K562 (cell line): ENCODE results near the gene RFT1. TPM values are rescaled to one million over a fixed set of nuclear protein-coding genes. Genes with fewer than 3 reads are reported as not detected.

Experiments
- ATAC-seq: fragments of 200-7000 bp; cut with Tn5 transposase; 3 replicates; pipeline ENCODE4 v1.9.1; 2020; ENCODE audit warnings: moderate library complexity
- BruUV-seq: library from RNA; stranded (reverse); fragments of 400-500 nt; replicated peaks from 2 replicates; lab custom pipeline; 2021; lab: Mats Ljungman, UMichigan
- CTCF ChIA-PET: fragments of 300-600 bp; formaldehyde crosslinking; extraction: SDS; loops from one replicate; lab custom pipeline; 2021; ENCODE audit warnings: low intra/inter-chr PET ratio; lab: Yijun Ruan, JAX
- POLR2A ChIA-PET: fragments of 300-600, 350-650 bp; sonication (Branson Sonifier 250); formaldehyde crosslinking; extraction: SDS; loops from one replicate; lab custom pipeline; 2021; ENCODE audit warnings: antibody characterized with exemption, inconsistent platforms; lab: Yijun Ruan, JAX
- DNase-seq, 4 experiments: peaks; one replicate each; pipeline versions ENCODE4 v3.0.0 to v3.0.0-alpha.2; 2011 to 2018; ENCODE audit warnings: low spot score in 3 of 4, mixed read lengths in 3 of 4; ENCODE audit errors: extremely low read depth in 1 of 4
- FAIRE-seq: peaks from 2 replicates; lab custom pipeline; 2011; peaks lifted over from hg19 to GRCh38; lab: Jason Lieb, UNC
- H2AFZ ChIP-seq: 2 replicates; pipeline ENCODE4 v1.6.0; 2011; ENCODE audit warnings: low read depth, low read length, control low read depth, inconsistent platforms
- H3K27ac ChIP-seq: fragments of 200-600 bp; 3 replicates; pipeline ENCODE4 v1.8.0; 2011; ENCODE audit warnings: low read depth, mild to moderate bottlenecking, control low read depth, inconsistent platforms, low read length, moderate library complexity, mixed read lengths; ENCODE audit errors: extremely low read depth
- H3K27me3 ChIP-seq, 2 experiments: fragments of 300-600 bp in 1 of 2; 2 replicates in 1 of 2; 3 replicates in 1 of 2; pipeline versions ENCODE4 v1.6.0 to v1.8.0; 2011; ENCODE audit warnings: inconsistent platforms in 2 of 2, low read length in 2 of 2, mild to moderate bottlenecking in 1 of 2, mixed read lengths in 1 of 2, moderate library complexity in 1 of 2; ENCODE audit not compliant: control insufficient read depth in 2 of 2, insufficient read depth in 2 of 2
- H3K36me3 ChIP-seq: fragments of 300-600 bp; 3 replicates; pipeline ENCODE4 v1.8.0; 2011; ENCODE audit warnings: mild to moderate bottlenecking, low read length, inconsistent platforms; ENCODE audit not compliant: control insufficient read depth, insufficient read depth
- H3K4me1 ChIP-seq, 2 experiments: fragments of 200-600 bp in 1 of 2; replicated peaks in 1 of 2; 2 replicates in 1 of 2; 3 replicates in 1 of 2; pipeline versions ENCODE4 v1.5.1 to v1.8.0; 2011; ENCODE audit warnings: inconsistent platforms in 2 of 2, low read length in 2 of 2, mild to moderate bottlenecking in 1 of 2, mixed read lengths in 1 of 2, moderate library complexity in 1 of 2; ENCODE audit not compliant: control insufficient read depth in 2 of 2, insufficient read depth in 2 of 2
- H3K4me2 ChIP-seq: 2 replicates; pipeline ENCODE4 v1.6.1; 2011; ENCODE audit warnings: low read length, control low read depth, inconsistent platforms, mixed read lengths; ENCODE audit not compliant: insufficient read depth
- H3K4me3 ChIP-seq: fragments of 200-600 bp; sonication (generic), shearing (Covaris generic); 2 replicates; pipeline ENCODE4 v1.5.1; 2016; ENCODE audit warnings: control low read depth, inconsistent platforms
- H3K79me2 ChIP-seq: fragments of 200-600 bp; 3 replicates; pipeline ENCODE4 v1.8.0; 2011; ENCODE audit warnings: low read length, inconsistent platforms; ENCODE audit not compliant: control insufficient read depth, insufficient read depth
- H3K9ac ChIP-seq, 2 experiments: 2 replicates each; pipeline versions ENCODE4 v1.6.0 to v1.6.1; 2011; ENCODE audit warnings: low read depth in 2 of 2, low read length in 2 of 2, control low read depth in 1 of 2, inconsistent platforms in 1 of 2, mild to moderate bottlenecking in 1 of 2, mixed read lengths in 1 of 2; ENCODE audit not compliant: insufficient read depth in 1 of 2
- H3K9me1 ChIP-seq: one replicate; pipeline ENCODE4 v1.6.0; 2011; ENCODE audit warnings: inconsistent platforms, mild to moderate bottlenecking, low read length, moderate library complexity; ENCODE audit not compliant: control insufficient read depth, insufficient read depth
- H3K9me3 ChIP-seq: replicated peaks from 2 replicates; pipeline ENCODE4 v1.5.1; 2011; ENCODE audit warnings: low read depth, low read length, inconsistent platforms; ENCODE audit not compliant: control insufficient read depth, insufficient read depth
- H4K20me1 ChIP-seq: replicated peaks from 2 replicates; pipeline ENCODE4 v1.6.1; 2011; ENCODE audit warnings: low read length, inconsistent platforms, mixed read lengths; ENCODE audit not compliant: control insufficient read depth, insufficient read depth
- ATF7 ChIP-seq: fragments of 450-650 bp; IDR thresholded peaks from 2 replicates; pipeline ENCODE4 v1.7.1; 2014; ENCODE audit warnings: mild to moderate bottlenecking, moderate library complexity
- CEBPG ChIP-seq, 3 experiments: fragments of 200-800 bp in 1 of 3; sonication (Bioruptor generic) in 1 of 3; sonication (generic) in 1 of 3; formaldehyde crosslinking in 1 of 3; IDR thresholded peaks in 2 of 3; conservative IDR thresholded peaks in 1 of 3; 2 replicates each; pipeline versions ENCODE4 v1.6.1 to v1.8.0; 2016 to 2022; ENCODE audit warnings: missing compliant biosample characterization in 2 of 3, missing genetic modification characterization in 2 of 3, mild to moderate bottlenecking in 1 of 3, missing genetic modification reagents in 1 of 3
- DIDO1 ChIP-seq: fragments of 450-650 bp; IDR thresholded peaks from 2 replicates; pipeline ENCODE4 v1.6.1; 2016; ENCODE audit warnings: low read depth, missing biosample characterization, missing genetic modification characterization
- JUN ChIP-seq, 2 experiments: sonication (generic) in 1 of 2; formaldehyde crosslinking in 1 of 2; IDR thresholded peaks; 2 replicates each; pipeline versions ENCODE4 v1.6.1 to v1.8.0; 2012 to 2022; ENCODE audit warnings: borderline replicate concordance in 2 of 2, mild to moderate bottlenecking in 2 of 2, improper control_type of control experiment in 1 of 2, low read depth in 1 of 2, low read length in 1 of 2, missing genetic modification reagents in 1 of 2
- JUND ChIP-seq, 2 experiments: IDR thresholded peaks; 2 replicates in 1 of 2; 3 replicates in 1 of 2; pipeline ENCODE4 v1.6.1; 2011; ENCODE audit warnings: borderline replicate concordance in 2 of 2, low read depth in 2 of 2, low read length in 2 of 2, improper control_type of control experiment in 1 of 2, missing biosample characterization in 1 of 2, missing genetic modification characterization in 1 of 2, missing genetic modification reagents in 1 of 2
- L3MBTL2 ChIP-seq: fragments of 450-650 bp; IDR thresholded peaks from 2 replicates; pipeline ENCODE4 v1.6.1; 2016; ENCODE audit warnings: mild to moderate bottlenecking, moderate library complexity
- MEF2A ChIP-seq: IDR thresholded peaks from 2 replicates; pipeline ENCODE4 v1.6.1; 2011; ENCODE audit warnings: low read depth, mild to moderate bottlenecking, low read length, moderate library complexity; ENCODE audit not compliant: control insufficient read depth
- ZNF318 ChIP-seq, 2 experiments: fragments of 450-650 bp; IDR thresholded peaks; 2 replicates each; pipeline ENCODE4 v1.6.1; 2016; ENCODE audit warnings: mild to moderate bottlenecking in 2 of 2, borderline replicate concordance in 1 of 2, low read depth in 1 of 2, moderate library complexity in 1 of 2
- WGBS: fragments of 100-300 bp; shearing (Covaris generic); methylation state at CpG from one replicate; pipeline ENCODE4 v1.1.6; 2016; ENCODE audit warnings: low coverage, mixed read lengths; ENCODE audit not compliant: insufficient coverage; ENCODE audit errors: missing lambda C conversion rate; 5-methylcytosine and 5-hydroxymethylcytosine counted together
- in situ Hi-C: fragments of 300-500 bp; cut with MboI; formaldehyde crosslinking; loops from 4 replicates; pipeline ENCODE4 v1.15.0; 2018; ENCODE audit warnings: inconsistent platforms, mixed read lengths
- intact Hi-C: fragments of 100-400 bp; cut with micrococcal nuclease; formaldehyde crosslinking; loops from 2 replicates; pipeline ENCODE4 v1.14.2; 2022
- polyA plus RNA-seq, 8 experiments: library from polyadenylated mRNA; depleted of rRNA in 4 of 8; stranded (reverse) in 5 of 8; unstranded in 3 of 8; fragments of >200 nt; fragmentation: Nextera tagmentation in 2 of 8; fragmentation: Illumina TruSeq in 1 of 8; extraction: Ambion mirVana in 2 of 8; extraction: Trizol in 1 of 8; gene quantifications; 2 replicates each; pipeline versions ENCODE4 v1.2.1 to v1.2.3, GENCODE V29; 2011 to 2014; ENCODE audit warnings: inconsistent platforms in 1 of 8, missing spikeins in 1 of 8
- total RNA-seq, 7 experiments: library from RNA; depleted of rRNA in 6 of 7; stranded (reverse); fragments of >200 nt in 6 of 7; fragmentation: Illumina TruSeq in 2 of 7; extraction: Trizol in 2 of 7; gene quantifications; 2 replicates each; pipeline versions ENCODE4 v1.2.1 to v1.2.3, GENCODE V29; 2011 to 2021; ENCODE audit warnings: low replicate concordance in 1 of 7
- TF ChIP-seq, protein P1 (sequence below), 2 experiments: fragments of 450-650 bp in 1 of 2; sonication (generic) in 1 of 2; formaldehyde crosslinking in 1 of 2; IDR thresholded peaks in 1 of 2; conservative IDR thresholded peaks in 1 of 2; 2 replicates each; pipeline versions ENCODE4 v1.6.1 to v1.8.1; 2016 to 2023; ENCODE audit warnings: mild to moderate bottlenecking in 2 of 2, moderate library complexity in 2 of 2, inconsistent platforms in 1 of 2, missing genetic modification reagents in 1 of 2

The RFT1 gene
- total and polyA plus RNA-seq, 9 of the 15 experiments (the other 6 are each of a cell fraction or from before 2014, with no cell fraction given), result 4.4 to 23.8 (median 8.9) TPM

GRCh38 chr3:53137835-53138446 is 7.7 kb upstream of the RFT1 start:
- CTCF ChIA-PET, result no interaction called here
- DNase-seq (no peak), FAIRE-seq (no peak), ATAC-seq (no peak)
- H3K79me2 ChIP-seq, result no peaks in the 10 kb centered on the region
- in situ Hi-C loops (no loop called here), intact Hi-C loops (no loop called here)
- 53% methylated on average over 4 of the region's 4 CpGs for WGBS
- no peaks in the 10 kb centered on the region for H3K9me1 ChIP-seq
- no peak overlapping the region for H3K4me3 ChIP-seq
- no peaks in the 10 kb centered on the region for H4K20me1 ChIP-seq
- peaks cover 3 to 5% of the 10 kb centered on the region in 2 experiments; a peak in 3 of 5 replicates for H3K4me1 ChIP-seq
- no peak overlapping the region for H3K4me2 ChIP-seq
- H3K9me3 ChIP-seq, result no peaks in the 10 kb centered on the region
- H3K36me3 ChIP-seq, result no peaks in the 10 kb centered on the region
- H3K9ac ChIP-seq, result no peak overlapping the region
- no peak overlapping the region for H2AFZ ChIP-seq
- no peak overlapping the region for H3K27ac ChIP-seq
- BruUV-seq, result no TSS peak
- no peaks in the 10 kb centered on the region for H3K27me3 ChIP-seq
- POLR2A ChIA-PET, result no interaction called here
- TF ChIP-seq DIDO1 (tag) (no peak), ZNF318 (IDR thresholded peaks at IDR 0.05; ENCODE audit: borderline replicate concordance in 1 of 2, low read depth in 1 of 2) (0 out of 4 replicates have a peak, but pooled peaks of 1 of the 2 experiments have one; percentile 30), L3MBTL2 (0 out of 2 replicates have a peak, but pooled peaks have one; percentile 24), MEF2A (no peak), ATF7 (peak; percentile 74), JUND (IDR thresholded peaks at IDR 0.05; ENCODE audit: borderline replicate concordance, low read depth, low read length) (peak; percentile 61; the same call in 1 of the 2 replicates), JUND (tag; IDR thresholded peaks at IDR 0.05; ENCODE audit: borderline replicate concordance, low read depth, low read length) (no peak), JUN (IDR thresholded peaks at IDR 0.05; ENCODE audit: borderline replicate concordance, low read depth, low read length) (0 out of 2 replicates have a peak, but pooled peaks have one; percentile 16), JUN (CRISPR knock-in tag; IDR thresholded peaks at IDR 0.05; ENCODE audit: borderline replicate concordance) (no peak), CEBPG (CRISPR knock-in tag; IDR thresholded peaks at IDR 0.05) (peak; percentile 47; the same call in 1 of the 2 replicates), CEBPG (tag; conservative IDR thresholded peaks at IDR 0.05 in 1 of 2, IDR thresholded peaks at IDR 0.05 in 1 of 2) (peak in 1 of 2 experiments; percentile 84; a peak in 2 of 4 replicates)
- TF ChIP-seq, protein P1, sequence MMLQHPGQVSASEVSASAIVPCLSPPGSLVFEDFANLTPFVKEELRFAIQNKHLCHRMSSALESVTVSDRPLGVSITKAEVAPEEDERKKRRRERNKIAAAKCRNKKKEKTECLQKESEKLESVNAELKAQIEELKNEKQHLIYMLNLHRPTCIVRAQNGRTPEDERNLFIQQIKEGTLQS (IDR thresholded peaks at IDR 0.05), result peak; percentile 88
- TF ChIP-seq, protein P1 (CRISPR knock-in tag; conservative IDR thresholded peaks at IDR 0.05), result no peak
